Measurements from ENCODE around the gene SPOCK1.

The SPOCK1 gene

GRCh38 chr5:137054335-137054734, 444.8 kb downstream of the SPOCK1 start:
- Histone ChIP-seq H3K9me3 (no peaks in the 10 kb centered on the region), H3K27ac (no peak overlapping the region), H3K4me3 (no peak overlapping the region), H3K4me1 (peaks cover 0 to 7% (median 2%) of the 10 kb centered on the region in 4 donors), H3K36me3 (no peaks in the 10 kb centered on the region), H3K27me3 (no peaks in the 10 kb centered on the region)
- no peak for DNase-seq
- intact Hi-C loops (cut with DNase I; ENCODE audit: low total_unique reads), result loop anchor here (10.0 kb wide), 1 partner anchor 530 kb away; no protein-coding TSS in a partner anchor
- no peak for TF ChIP-seq CTCF (IDR thresholded peaks at IDR 0.05)

GRCh38 chr5:137051161-137051560, 448.0 kb downstream of the SPOCK1 start:
- intact Hi-C loops (cut with DNase I; ENCODE audit: low total_unique reads), result loop anchor here (10.0 kb wide), 1 partner anchor 526 kb away; no protein-coding TSS in a partner anchor
- H3K36me3 ChIP-seq, result no peaks in the 10 kb centered on the region
- H3K4me3 ChIP-seq, result no peak overlapping the region
- no peaks in the 10 kb centered on the region for H3K27me3 ChIP-seq
- TF ChIP-seq CTCF (IDR thresholded peaks at IDR 0.05), result no peak
- peaks cover 0 to 7% (median 2%) of the 10 kb centered on the region in 4 donors for H3K4me1 ChIP-seq
- DNase-seq, result no peak
- no peak overlapping the region for H3K27ac ChIP-seq
- H3K9me3 ChIP-seq, result no peaks in the 10 kb centered on the region

GRCh38 chr5:137040641-137041340, 458.3 kb downstream of the SPOCK1 start:
- H3K27ac ChIP-seq, result no peak overlapping the region
- intact Hi-C loops (cut with DNase I; ENCODE audit: low total_unique reads), result no loop called here
- no peaks in the 10 kb centered on the region for H3K27me3 ChIP-seq
- no peaks in the 10 kb centered on the region for H3K4me1 ChIP-seq
- DNase-seq, result no peak
- H3K4me3 ChIP-seq, result no peak overlapping the region
- H3K9me3 ChIP-seq, result peaks cover 2 to 21% (median 13%) of the 10 kb centered on the region in 3 donors
- TF ChIP-seq CTCF (IDR thresholded peaks at IDR 0.05), result no peak
- H3K36me3 ChIP-seq, result no peaks in the 10 kb centered on the region

GRCh38 chr5:137040024-137040423, 459.1 kb downstream of the SPOCK1 start:
- TF ChIP-seq CTCF (IDR thresholded peaks at IDR 0.05), result no peak

GRCh38 chr5:137037848-137038247, 461.3 kb downstream of the SPOCK1 start:
- no peaks in the 10 kb centered on the region for H3K4me1 ChIP-seq
- DNase-seq, result no peak
- intact Hi-C loops (cut with DNase I; ENCODE audit: low total_unique reads), result no loop called here
- H3K9me3 ChIP-seq, result peaks cover 0 to 8% (median 7%) of the 10 kb centered on the region in 3 donors
- no peak overlapping the region for H3K27ac ChIP-seq
- H3K36me3 ChIP-seq, result no peaks in the 10 kb centered on the region
- no peaks in the 10 kb centered on the region for H3K27me3 ChIP-seq
- H3K4me3 ChIP-seq, result no peak overlapping the region
- TF ChIP-seq CTCF (IDR thresholded peaks at IDR 0.05), result no peak

More at GRCh38 chr5:137040024-137040423, 459.1 kb downstream of the SPOCK1 start:
- H3K9me3 ChIP-seq, result peaks cover 2 to 21% (median 13%) of the 10 kb centered on the region in 3 donors
- DNase-seq, result no peak
- H3K4me1 ChIP-seq, result no peaks in the 10 kb centered on the region
- H3K36me3 ChIP-seq, result no peaks in the 10 kb centered on the region
- H3K27ac ChIP-seq, result no peak overlapping the region
- H3K27me3 ChIP-seq, result no peaks in the 10 kb centered on the region
- intact Hi-C loops (cut with DNase I; ENCODE audit: low total_unique reads), result no loop called here
- H3K4me3 ChIP-seq, result no peak overlapping the region

Measured in tibial artery (tissue), 4 donors.